Right cardiac atrium (tissue), 5 donors: ENCODE data around the gene NUTM2G. TPM values are rescaled to one million over a fixed set of nuclear protein-coding genes. Genes with fewer than 3 reads are reported as not detected.
"Not testable (repeated sequence)": the region's sequence is repeated elsewhere in the genome, so short reads cannot be mapped to it uniquely, and the experiment has no call there.

ENCODE experiments used
- ATAC-seq, 2 donors: fragments of 200-7000 bp; cut with Tn5 transposase; one replicate each; pipeline versions ENCODE4 v1.8.0 to v1.9.1; 2020; ENCODE audit warnings: moderate library complexity in 2 of 2, mild to moderate bottlenecking in 1 of 2
- DNase-seq, 3 donors: peaks; one replicate each; pipeline ENCODE4 v3.0.0-alpha.2; 2020
- H3K27ac ChIP-seq: one replicate; pipeline ENCODE4 v1.5.1; 2013; ENCODE audit warnings: mild to moderate bottlenecking, low read length, control low read depth, moderate library complexity
- H3K27me3 ChIP-seq: one replicate; pipeline ENCODE4 v1.6.1; 2013; ENCODE audit not compliant: control insufficient read depth, insufficient read depth
- H3K4me1 ChIP-seq: one replicate; pipeline ENCODE4 v1.6.1; 2013; ENCODE audit warnings: low read length; ENCODE audit not compliant: control insufficient read depth, insufficient read depth
- H3K4me3 ChIP-seq: one replicate; pipeline ENCODE4 v1.5.1; 2013; ENCODE audit warnings: low read length, control low read depth
- H3K9me3 ChIP-seq: one replicate; pipeline ENCODE4 v1.6.1; 2013; ENCODE audit warnings: low read length; ENCODE audit not compliant: control insufficient read depth
- WGBS: extraction: QIAGEN DNeasy Blood & Tissue Kit; methylation state at CpG from one replicate; pipeline ENCODE4 v1.1.7; 2013; 5-methylcytosine and 5-hydroxymethylcytosine counted together
- intact Hi-C, 4 donors: fragments of 100-400 bp; cut with DNase I; formaldehyde crosslinking; loops; one replicate each; pipeline versions ENCODE4 v1.11.0 to v1.14.0; 2022 to 2023
- long read RNA-seq, 4 donors: library from polyadenylated mRNA; unstranded; transcript quantifications; one replicate each; pipeline ENCODE4 v2.0.0, GENCODE V29; 2020 to 2021
- polyA plus RNA-seq: library from polyadenylated mRNA; stranded (reverse); fragments of 200-250 nt; gene quantifications from one replicate; pipeline ENCODE4 v1.2.3, GENCODE V29; 2013
- total RNA-seq, 4 donors: library from RNA; stranded (reverse); fragmentation: NEBNext Ultra II Directional; extraction: Animal tissue kit (Norgen Biotek cat#: 25700); gene quantifications; one replicate each; pipeline ENCODE4 v1.2.1, GENCODE V29; 2021
- donor health status: healthy with polysubstance abuse.
- donor health status: DM: no; HTN: yes; CAD: no.
- donor health status: DM: no; HTN: no; CAD: no.
- donor health status: DM: no; HTN: yes; CAD: no; lungs with severe emphysema.
- donor health status: DM: yes; HTN: yes; CAD: no.

The NUTM2G gene
- not detected for total RNA-seq
- polyA plus RNA-seq, result 0.02 TPM
- long read RNA-seq, donor 1, partial matches to known transcripts, result 0 of 2 reads
- long read RNA-seq, donor 1, other reads (novel, unspliced or antisense), result 2 of 2 reads
- long read RNA-seq, donor 2, partial matches to known transcripts, result 0 of 1 reads
- long read RNA-seq, donor 2, other reads (novel, unspliced or antisense), result 1 of 1 reads
- long read RNA-seq, donor 3, result 0 reads
- long read RNA-seq, donor 4, result 0 reads

- H3K4me1 ChIP-seq, DNase-seq, H3K9me3 ChIP-seq, H3K27me3 ChIP-seq, H3K27ac ChIP-seq, ATAC-seq, H3K4me3 ChIP-seq, intact Hi-C loops: not testable (repeated sequence)
- no CpG with 5 or more reads among the region's 3 CpGs for WGBS
Measured at GRCh38 chr9:96928543-96928942, at the start of gene NUTM2G. NUTM2G (plus strand) TSS chr9:96928843; CDS start chr9:96929025, 182 bp downstream.

GRCh38 chr9:96883922-96884321 is 44.7 kb upstream of the NUTM2G start:
- 58% methylated on average over 1 of the region's 1 CpG for WGBS
- H3K27ac ChIP-seq, result no peak overlapping the region
- H3K27me3 ChIP-seq, result no peaks in the 10 kb centered on the region
- DNase-seq (no peak), ATAC-seq (peak in 1 of 2 donors; percentile 33)
- H3K4me3 ChIP-seq, result no peak overlapping the region
- no peaks in the 10 kb centered on the region for H3K4me1 ChIP-seq
- intact Hi-C loops, result no loop called here
- H3K9me3 ChIP-seq, result no peaks in the 10 kb centered on the region

GRCh38 chr9:96884443-96884842 is 44.2 kb upstream of the NUTM2G start:
- no peaks in the 10 kb centered on the region for H3K9me3 ChIP-seq
- DNase-seq (no peak), ATAC-seq (no peak)

GRCh38 chr9:96885424-96885823 is 43.2 kb upstream of the NUTM2G start:
- H3K9me3 ChIP-seq, result no peaks in the 10 kb centered on the region
- no peak for ATAC-seq
- H3K27ac ChIP-seq, result no peak overlapping the region
- H3K27me3 ChIP-seq, result no peaks in the 10 kb centered on the region
- H3K4me3 ChIP-seq, result no peak overlapping the region
- DNase-seq, result no peak
- no peaks in the 10 kb centered on the region for H3K4me1 ChIP-seq
- intact Hi-C loops, result no loop called here

More at GRCh38 chr9:96884443-96884842, 44.2 kb upstream of the NUTM2G start:
- no peaks in the 10 kb centered on the region for H3K27me3 ChIP-seq
- 76% methylated on average over 2 of the region's 2 CpGs for WGBS
- no peak overlapping the region for H3K4me3 ChIP-seq
- H3K4me1 ChIP-seq, result no peaks in the 10 kb centered on the region
- H3K27ac ChIP-seq, result no peak overlapping the region
- intact Hi-C loops, result no loop called here

GRCh38 chr9:96888591-96888990 is 40.1 kb upstream of the NUTM2G start:
- no peak for ATAC-seq
- 89% methylated on average over 4 of the region's 4 CpGs for WGBS
- no peak for DNase-seq

GRCh38 chr9:96892131-96892530 is 36.5 kb upstream of the NUTM2G start:
- Histone ChIP-seq H3K9me3 (no peaks in the 10 kb centered on the region), H3K4me3 (no peak overlapping the region), H3K27ac (no peak overlapping the region), H3K27me3 (no peaks in the 10 kb centered on the region), H3K4me1 (no peaks in the 10 kb centered on the region)
- intact Hi-C loops, result no loop called here
- ATAC-seq (no peak), DNase-seq (no peak)
- WGBS, result 98% methylated on average over 7 of the region's 7 CpGs

More at GRCh38 chr9:96888591-96888990, 40.1 kb upstream of the NUTM2G start:
- Histone ChIP-seq H3K27ac (no peak overlapping the region), H3K4me1 (no peaks in the 10 kb centered on the region), H3K4me3 (no peak overlapping the region), H3K9me3 (no peaks in the 10 kb centered on the region), H3K27me3 (no peaks in the 10 kb centered on the region)
- intact Hi-C loops, result no loop called here

GRCh38 chr9:96900010-96900409 is 28.6 kb upstream of the NUTM2G start:
- DNase-seq, H3K9me3 ChIP-seq, H3K27ac ChIP-seq, H3K4me3 ChIP-seq, intact Hi-C loops, H3K27me3 ChIP-seq, ATAC-seq, H3K4me1 ChIP-seq: not testable (repeated sequence)
- 91% methylated on average over 1 of the region's 2 CpGs for WGBS

- H3K4me3 ChIP-seq, H3K4me1 ChIP-seq, ATAC-seq, H3K27me3 ChIP-seq, H3K27ac ChIP-seq, H3K9me3 ChIP-seq, intact Hi-C loops, DNase-seq: not testable (repeated sequence)
- WGBS, result 94% methylated on average over 2 of the region's 5 CpGs
Measured at GRCh38 chr9:96904947-96905722, 23.5 kb upstream of the NUTM2G start.

GRCh38 chr9:96908479-96908878 is 20.2 kb upstream of the NUTM2G start:
- H3K27ac ChIP-seq, H3K27me3 ChIP-seq, DNase-seq, H3K9me3 ChIP-seq, ATAC-seq, H3K4me3 ChIP-seq, intact Hi-C loops, H3K4me1 ChIP-seq: not testable (repeated sequence)
- WGBS, result no CpG with 5 or more reads among the region's 3 CpGs

- not testable (repeated sequence) for ATAC-seq
Measured at GRCh38 chr9:96915539-96915938, 13.1 kb upstream of the NUTM2G start.

GRCh38 chr9:96916531-96916930 is 12.1 kb upstream of the NUTM2G start:
- ATAC-seq, intact Hi-C loops: not testable (repeated sequence)

More at GRCh38 chr9:96915539-96915938, 13.1 kb upstream of the NUTM2G start:
- H3K4me3 ChIP-seq, H3K27ac ChIP-seq, intact Hi-C loops, H3K9me3 ChIP-seq, H3K27me3 ChIP-seq, H3K4me1 ChIP-seq, DNase-seq: not testable (repeated sequence)
- 94% methylated on average over 2 of the region's 2 CpGs for WGBS

More at GRCh38 chr9:96916531-96916930, 12.1 kb upstream of the NUTM2G start:
- DNase-seq, H3K4me1 ChIP-seq, H3K27ac ChIP-seq, H3K27me3 ChIP-seq, H3K9me3 ChIP-seq, H3K4me3 ChIP-seq: not testable (repeated sequence)
- WGBS, result 97% methylated on average over 5 of the region's 6 CpGs
